Measurements from ENCODE around the gene USP37. TPM values are rescaled to one million over a fixed set of nuclear protein-coding genes. Genes with fewer than 3 reads are reported as not detected.

The USP37 gene
- total and polyA plus RNA-seq, 2 of the 13 experiments (the other 11 are each of a cell fraction or from before 2014, with no cell fraction given), result 6.5 to 30.6 TPM

- TF ChIP-seq PRDM10 (CRISPR knock-in tag; IDR thresholded peaks at IDR 0.05; ENCODE audit: low read depth) (peak; percentile 66), HMGXB3 (CRISPR knock-in tag; IDR thresholded peaks at IDR 0.05; ENCODE audit: borderline replicate concordance) (peak; percentile 50; the same call in 1 of the 2 replicates), GATAD2A (CRISPR knock-in tag; IDR thresholded peaks at IDR 0.05) (peak; percentile 80), ZNF850 (CRISPR knock-in tag; conservative IDR thresholded peaks at IDR 0.05) (no peak), PAXIP1 (CRISPR knock-in tag; conservative IDR thresholded peaks at IDR 0.05) (peak; percentile 98), ZNF232 (CRISPR knock-in tag; IDR thresholded peaks at IDR 0.05; ENCODE audit: borderline replicate concordance) (peak; percentile 71; the same call in 1 of the 2 replicates), ZNF790 (CRISPR knock-in tag; IDR thresholded peaks at IDR 0.05; ENCODE audit: borderline replicate concordance) (0 out of 2 replicates have a peak, but pooled peaks have one; percentile 68), ZNF274 (CRISPR knock-in tag; IDR thresholded peaks at IDR 0.05) (peak; percentile 26; the same call in 1 of the 2 replicates), ZNF784 (CRISPR knock-in tag; IDR thresholded peaks at IDR 0.05; ENCODE audit: borderline replicate concordance) (peak; percentile 49; the same call in 1 of the 2 replicates), SALL2 (CRISPR knock-in tag; IDR thresholded peaks at IDR 0.05) (peak; percentile 76; the same call in 1 of the 2 replicates), ZNF781 (CRISPR knock-in tag; IDR thresholded peaks at IDR 0.05; ENCODE audit: borderline replicate concordance, not compliant biosample characterization) (peak; percentile 0)
These were observed 149.3 kb downstream of the USP37 start, which contains the start of gene VIL1 (continued) for GRCh38 chr2:218418717-218419458.

All from HepG2 (cell line).